ENCODE measurements around the gene KRT26. TPM values are rescaled to one million over a fixed set of nuclear protein-coding genes. Genes with fewer than 3 reads are reported as not detected.

The KRT26 gene
- total and polyA plus RNA-seq, 2 of the 4 experiments (the other 2 are of a cell fraction), result not detected

GRCh38 chr17:40765657-40766056 is 6.3 kb downstream of the KRT26 start:
- Histone ChIP-seq H4K8ac (ENCODE audit: low read depth in 2 of 2, low read length in 2 of 2) (no peak overlapping the region), H2AK9ac (replicated peaks; ENCODE audit: low read depth, low read length, poor library complexity) (no peak overlapping the region), H4K20me1 (ENCODE audit: insufficient read depth, low read length) (no peaks in the 10 kb centered on the region), H3K27me3 (ENCODE audit: control insufficient read depth, insufficient read depth, low read length) (peaks cover 18% of the 10 kb centered on the region), H2BK20ac (ENCODE audit: low read depth, low read length) (no peak overlapping the region), H3K36me3 (ENCODE audit: control insufficient read depth, insufficient read depth, low read length) (no peaks in the 10 kb centered on the region), H3K9me3 (ENCODE audit: control insufficient read depth, insufficient read depth, low read length) (peaks cover 10% of the 10 kb centered on the region), H3K14ac (replicated peaks; ENCODE audit: low read depth, low read length) (no peak overlapping the region), H3K4me2 (ENCODE audit: low read depth, low read length) (no peak overlapping the region), H2AFZ (replicated peaks; ENCODE audit: low read length, poor library complexity) (no peak overlapping the region), H4K5ac (ENCODE audit: low read depth, low read length) (no peak overlapping the region), H3K27ac (ENCODE audit: insufficient read depth, low read length) (no peak overlapping the region), H3K79me1 (ENCODE audit: low read depth in 1 of 2, low read length in 2 of 2) (no peaks in the 10 kb centered on the region), H2BK5ac (ENCODE audit: low read depth, low read length, poor library complexity, severe bottlenecking) (no peak overlapping the region), H2BK15ac (ENCODE audit: low read depth, low read length) (no peak overlapping the region), H3K4ac (ENCODE audit: low read depth, low read length) (no peak overlapping the region), H3K23ac (ENCODE audit: low read depth, low read length) (no peak overlapping the region), H2BK120ac (ENCODE audit: low read depth, low read length) (no peak overlapping the region), H3K18ac (ENCODE audit: low read depth, low read length) (no peak overlapping the region), H3K9me1 (ENCODE audit: insufficient read depth, low read length) (no peaks in the 10 kb centered on the region), H3K4me1 (ENCODE audit: control insufficient read depth, insufficient read depth, low read length) (no peaks in the 10 kb centered on the region), H4K91ac (ENCODE audit: insufficient read depth, low read depth, low read length) (no peak overlapping the region), H2AK5ac (ENCODE audit: low read depth, low read length) (no peak overlapping the region), H3K4me3 (ENCODE audit: insufficient read depth, low read depth, low read length) (no peak overlapping the region), H3K56ac (ENCODE audit: extremely low read depth, insufficient read depth, low read length) (no peak overlapping the region), H3K9ac (ENCODE audit: low read depth, low read length) (no peak overlapping the region)
- no peak for TF ChIP-seq MXI1 (IDR thresholded peaks at IDR 0.05; ENCODE audit: borderline replicate concordance, low read depth, low read length)
- no peak for TF ChIP-seq FOS (IDR thresholded peaks at IDR 0.05; ENCODE audit: low read depth, low read length)
- TF ChIP-seq BHLHE40 (IDR thresholded peaks at IDR 0.05; ENCODE audit: low read depth, low read length), result no peak
- TF ChIP-seq RFX5 (IDR thresholded peaks at IDR 0.05; ENCODE audit: low read depth, low read length), result no peak
- no peak for TF ChIP-seq MAFK (IDR thresholded peaks at IDR 0.05; ENCODE audit: low read depth, low read length)
- no peak for TF ChIP-seq SMC3 (IDR thresholded peaks at IDR 0.05; ENCODE audit: low read depth, low read length)
- TF ChIP-seq MAZ (IDR thresholded peaks at IDR 0.05; ENCODE audit: borderline replicate concordance, low read depth, low read length), result no peak
- no peak for TF ChIP-seq RCOR1 (IDR thresholded peaks at IDR 0.05; ENCODE audit: insufficient replicate concordance, low read length)
- TF ChIP-seq USF2 (IDR thresholded peaks at IDR 0.05; ENCODE audit: low read depth, low read length), result no peak
- no peak for TF ChIP-seq POLR2A (IDR thresholded peaks at IDR 0.05; ENCODE audit: low read depth, low read length)
- no peak for TF ChIP-seq CTCF (conservative IDR thresholded peaks at IDR 0.05; ENCODE audit: low read depth, low read length)
- TF ChIP-seq NFE2L2 (IDR thresholded peaks at IDR 0.05; ENCODE audit: low read depth, low read length), result no peak
- TF ChIP-seq ELK1 (IDR thresholded peaks at IDR 0.05; ENCODE audit: borderline replicate concordance, low read depth, low read length), result no peak
- no peak for TF ChIP-seq CHD1 (IDR thresholded peaks at IDR 0.05; ENCODE audit: low read depth, low read length)
- TF ChIP-seq RAD21 (IDR thresholded peaks at IDR 0.05; ENCODE audit: low read length), result no peak
- no peak for TF ChIP-seq CEBPB (IDR thresholded peaks at IDR 0.05; ENCODE audit: low read depth, low read length)
- no CpG with 5 or more reads among the region's 2 CpGs for whole genome bisulfite sequencing, 2 experiments (ENCODE audit: extremely low coverage in 2 of 2, insufficient read length in 1 of 2)
- in situ Hi-C loops (cut with MboI; ENCODE audit: low sequenced_read_pairs), result no loop called here
- no peak for ATAC-seq (ENCODE audit: low read depth)
- intact Hi-C loops (cut with micrococcal nuclease), result no loop called here
- no TSS peak for BruUV-seq (replicated peaks)
- DNase-seq, result no peak
- ChIA-PET POLR2A (ENCODE audit: unreplicated experiment) (no interaction called here), CTCF (no interaction called here)
- dilution Hi-C loops (cut with HindIII; ENCODE audit: low sequenced_read_pairs, unreplicated experiment), result no loop called here
